NAMALWA (cell line): ENCODE data around the gene ADAM12.

Experiments
- DNase-seq: peaks from one replicate; pipeline ENCODE4 v3.0.0-alpha.2; 2015; ENCODE audit warnings: low spot score

The ADAM12 gene

GRCh38 chr10:126114884-126115555 lies 273.3 kb downstream of the ADAM12 start:
- no peak for DNase-seq

GRCh38 chr10:126111516-126111915 lies 276.8 kb downstream of the ADAM12 start:
- DNase-seq = no peak

GRCh38 chr10:126110489-126111180 lies 277.6 kb downstream of the ADAM12 start:
- no peak for DNase-seq

- DNase-seq = no peak
These were observed 278.4 kb downstream of the ADAM12 start for GRCh38 chr10:126109893-126110292.

- no peak for DNase-seq
These were observed 279.6 kb downstream of the ADAM12 start for GRCh38 chr10:126108693-126109092.

GRCh38 chr10:126104767-126105166 lies 283.5 kb downstream of the ADAM12 start:
- DNase-seq = no peak

- DNase-seq = no peak
These were observed 285.6 kb downstream of the ADAM12 start for GRCh38 chr10:126102636-126103035.

GRCh38 chr10:126101736-126102135 lies 286.5 kb downstream of the ADAM12 start:
- no peak for DNase-seq

GRCh38 chr10:126101325-126101724 lies 287.0 kb downstream of the ADAM12 start:
- DNase-seq = no peak

GRCh38 chr10:126099366-126099765 lies 288.9 kb downstream of the ADAM12 start:
- no peak for DNase-seq

- no peak for DNase-seq
These were observed 290.1 kb downstream of the ADAM12 start for GRCh38 chr10:126098226-126098581.

GRCh38 chr10:126097558-126098225 lies 290.6 kb downstream of the ADAM12 start:
- no peak for DNase-seq

- DNase-seq = no peak
These were observed 293.7 kb downstream of the ADAM12 start for GRCh38 chr10:126094537-126094936.

- no peak for DNase-seq
These were observed 295.7 kb downstream of the ADAM12 start for GRCh38 chr10:126092366-126093215.

- no peak for DNase-seq
These were observed 297.2 kb downstream of the ADAM12 start for GRCh38 chr10:126090911-126091728.

- no peak for DNase-seq
These were observed 297.8 kb downstream of the ADAM12 start for GRCh38 chr10:126090443-126090842.

- DNase-seq = no peak
These were observed 300.3 kb downstream of the ADAM12 start for GRCh38 chr10:126087796-126088505.

GRCh38 chr10:126087153-126087680 lies 301.1 kb downstream of the ADAM12 start:
- DNase-seq = no peak

- DNase-seq = no peak
These were observed 302.5 kb downstream of the ADAM12 start for GRCh38 chr10:126085806-126086205.

GRCh38 chr10:126084369-126084768 lies 303.9 kb downstream of the ADAM12 start:
- DNase-seq = no peak

- DNase-seq = no peak
These were observed 305.3 kb downstream of the ADAM12 start for GRCh38 chr10:126083009-126083408.
